Ureter (tissue), 1 donor: ENCODE measurements around the gene CLIP2. TPM values are rescaled to one million over a fixed set of nuclear protein-coding genes. Genes with fewer than 3 reads are reported as not detected.
A peak's percentile ranks its signal among the peaks of the same experiment; 100 is the strongest.
"Not testable (repeated sequence)": the region's sequence is repeated elsewhere in the genome, so short reads cannot be mapped to it uniquely, and the experiment has no call there.

Experiments used
- DNase-seq: peaks from one replicate; pipeline ENCODE4 v3.0.0-alpha.2; 2020; ENCODE audit warnings: low spot score
- total RNA-seq: library from RNA; stranded (reverse); gene quantifications from one replicate; pipeline ENCODE4 v1.2.4, GENCODE V29; 2023
- donor health status: DM: yes; HTN: yes; CAD: no.

The CLIP2 gene
- total RNA-seq, result 20.0 TPM

- DNase-seq, result peak; percentile 80
These were observed at the start of gene CLIP2 for GRCh38 chr7:74289018-74289658. TSS of gene CLIP2 (plus strand) at chr7:74289407. CDS start at chr7:74317547, 28,140 bp downstream.

GRCh38 chr7:74240482-74240881 is 48.7 kb upstream of the CLIP2 start:
- no peak for DNase-seq

GRCh38 chr7:74242122-74242443 is 47.1 kb upstream of the CLIP2 start:
- DNase-seq, result no peak

GRCh38 chr7:74246497-74246896 is 42.7 kb upstream of the CLIP2 start:
- no peak for DNase-seq

GRCh38 chr7:74248156-74248555 is 41.1 kb upstream of the CLIP2 start:
- DNase-seq, result no peak

- DNase-seq, result not testable (repeated sequence)
These were observed 40.1 kb upstream of the CLIP2 start for GRCh38 chr7:74249058-74249457.

- no peak for DNase-seq
These were observed 36.3 kb upstream of the CLIP2 start for GRCh38 chr7:74252893-74253292.

GRCh38 chr7:74253331-74253730 is 35.9 kb upstream of the CLIP2 start:
- no peak for DNase-seq

- DNase-seq, result no peak
These were observed 35.4 kb upstream of the CLIP2 start for GRCh38 chr7:74253835-74254128.

- DNase-seq, result peak; percentile 97
These were observed 34.9 kb upstream of the CLIP2 start, which contains the start of gene RFC2 for GRCh38 chr7:74254129-74254857. TSS of gene RFC2 (minus strand) at chr7:74254399. CDS start at chr7:74254383, 16 bp downstream.

- no peak for DNase-seq
These were observed 34.3 kb upstream of the CLIP2 start for GRCh38 chr7:74254858-74255379.

- not testable (repeated sequence) for DNase-seq
These were observed 33.7 kb upstream of the CLIP2 start for GRCh38 chr7:74255461-74255860.

- no peak for DNase-seq
These were observed 32.5 kb upstream of the CLIP2 start for GRCh38 chr7:74256491-74257408.

- no peak for DNase-seq
These were observed 30.6 kb upstream of the CLIP2 start for GRCh38 chr7:74258639-74259038.

- no peak for DNase-seq
These were observed 26.4 kb upstream of the CLIP2 start for GRCh38 chr7:74262639-74263398.

- no peak for DNase-seq
These were observed 25.6 kb upstream of the CLIP2 start for GRCh38 chr7:74263399-74264120.

GRCh38 chr7:74266191-74266963 is 22.8 kb upstream of the CLIP2 start:
- DNase-seq, result no peak

- no peak for DNase-seq
These were observed 21.2 kb upstream of the CLIP2 start for GRCh38 chr7:74267756-74268565.

- peak; percentile 56 for DNase-seq
These were observed 19.4 kb upstream of the CLIP2 start for GRCh38 chr7:74269757-74270277.
